Effector CD8-positive, alpha-beta T cell (primary cell): ENCODE measurements around the gene IFFO2.

ENCODE experiments used
- DNase-seq: peaks from one replicate; lab custom pipeline; 2025; lab: John Stamatoyannopoulos, UW

IFFO2 gene

DNA sequence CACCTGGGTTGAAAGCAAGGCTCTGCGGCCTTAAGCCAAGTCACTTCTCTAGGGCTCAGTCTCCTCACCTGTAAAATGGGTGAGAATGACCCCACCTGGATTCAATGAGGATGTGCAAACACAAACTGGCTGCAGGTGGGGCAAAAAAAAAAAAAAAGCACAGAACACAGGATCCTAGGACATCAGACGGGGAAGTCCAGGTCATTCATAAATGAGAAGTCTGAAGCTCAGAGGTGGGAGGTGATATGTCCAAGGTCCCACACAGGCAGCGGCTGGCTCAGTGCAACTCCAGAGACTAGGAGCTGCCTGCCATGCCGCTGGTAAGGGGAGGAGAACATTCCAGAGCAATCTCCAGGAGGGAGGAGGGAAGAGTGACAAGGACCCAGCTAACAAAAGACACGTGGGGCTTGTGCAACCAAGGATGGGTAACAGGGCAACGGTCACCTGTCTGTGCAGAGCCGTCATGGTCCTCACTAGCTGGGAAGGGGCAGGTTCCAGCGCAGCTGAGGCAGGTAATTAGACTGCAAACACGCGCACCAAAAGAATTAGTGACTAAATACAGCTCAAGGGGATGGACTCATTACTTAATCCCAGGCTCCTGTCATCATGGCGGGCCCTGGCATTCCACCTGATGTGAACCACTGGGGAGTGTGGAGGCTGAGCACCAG is 19.5 kb downstream of the IFFO2 start:
- no peak for DNase-seq

- no peak for DNase-seq
Measured at GRCh38 chr1:18936471-18936813, 20.0 kb downstream of the IFFO2 start.

DNA sequence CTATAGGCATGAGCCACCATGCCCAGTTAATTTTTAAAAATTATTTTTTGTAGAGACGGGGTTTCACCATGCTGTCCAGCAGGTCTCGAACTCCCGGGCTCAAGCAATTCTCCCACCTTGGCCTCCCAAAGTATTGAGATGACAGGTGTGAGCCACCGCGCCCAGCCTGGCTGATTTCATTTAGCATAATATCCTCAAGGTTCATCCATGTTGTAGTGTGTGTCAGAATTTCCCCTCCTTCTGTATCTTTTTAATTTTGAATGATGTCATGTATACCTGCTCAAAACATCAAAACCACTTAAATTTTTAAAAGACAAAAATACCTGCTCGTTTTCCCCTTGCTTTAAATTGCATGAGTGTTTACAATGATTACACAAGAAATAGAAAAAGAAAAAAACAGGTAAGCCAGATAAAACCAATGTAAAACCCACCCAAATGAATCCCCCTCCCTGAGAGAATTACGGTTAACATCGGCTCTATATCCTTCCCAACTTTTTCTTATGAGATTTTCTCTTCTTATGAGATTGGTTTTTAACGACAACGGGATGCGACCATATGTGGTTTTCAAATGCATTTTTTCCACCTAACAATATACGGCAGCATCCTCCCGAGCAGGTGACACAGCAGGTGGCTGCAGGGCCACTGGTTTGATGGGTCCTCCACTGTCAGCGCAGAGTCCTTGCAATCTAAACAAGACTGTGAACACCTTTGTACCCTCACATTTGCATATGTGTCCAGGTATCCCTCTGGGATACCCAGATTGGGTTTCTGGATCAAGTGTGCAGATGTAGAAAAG is 22.1 kb downstream of the IFFO2 start:
- no peak for DNase-seq

GRCh38 chr1:18932879-18933278 is 23.6 kb downstream of the IFFO2 start:
- no peak for DNase-seq

GRCh38 chr1:18932387-18932786 is 24.1 kb downstream of the IFFO2 start:
- DNase-seq: no peak

GRCh38 chr1:18931730-18932129 is 24.7 kb downstream of the IFFO2 start:
- DNase-seq: no peak

DNA sequence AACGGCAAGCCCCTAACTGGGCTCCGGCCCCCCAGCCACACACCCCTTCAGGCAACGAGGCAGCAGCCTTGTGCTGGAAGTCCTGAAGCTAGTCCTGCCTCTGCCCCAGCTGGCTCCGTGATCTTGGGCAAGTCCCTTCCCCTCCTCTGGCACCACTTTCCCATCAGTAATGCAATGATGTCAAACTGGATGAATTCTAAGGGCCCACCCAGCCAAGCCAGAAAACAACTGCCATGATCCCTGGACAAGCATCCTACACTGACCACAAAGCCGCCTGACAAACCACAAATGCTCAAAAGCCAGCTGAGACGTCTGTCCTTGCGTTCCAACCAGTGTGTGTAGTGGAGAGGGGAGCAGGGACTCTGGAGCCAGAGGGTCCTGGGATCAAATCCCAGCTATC is 26.8 kb downstream of the IFFO2 start:
- DNase-seq: no peak

GRCh38 chr1:18928985-18929384 is 27.5 kb downstream of the IFFO2 start:
- no peak for DNase-seq

GRCh38 chr1:18928406-18928805 is 28.1 kb downstream of the IFFO2 start:
- no peak for DNase-seq

DNA sequence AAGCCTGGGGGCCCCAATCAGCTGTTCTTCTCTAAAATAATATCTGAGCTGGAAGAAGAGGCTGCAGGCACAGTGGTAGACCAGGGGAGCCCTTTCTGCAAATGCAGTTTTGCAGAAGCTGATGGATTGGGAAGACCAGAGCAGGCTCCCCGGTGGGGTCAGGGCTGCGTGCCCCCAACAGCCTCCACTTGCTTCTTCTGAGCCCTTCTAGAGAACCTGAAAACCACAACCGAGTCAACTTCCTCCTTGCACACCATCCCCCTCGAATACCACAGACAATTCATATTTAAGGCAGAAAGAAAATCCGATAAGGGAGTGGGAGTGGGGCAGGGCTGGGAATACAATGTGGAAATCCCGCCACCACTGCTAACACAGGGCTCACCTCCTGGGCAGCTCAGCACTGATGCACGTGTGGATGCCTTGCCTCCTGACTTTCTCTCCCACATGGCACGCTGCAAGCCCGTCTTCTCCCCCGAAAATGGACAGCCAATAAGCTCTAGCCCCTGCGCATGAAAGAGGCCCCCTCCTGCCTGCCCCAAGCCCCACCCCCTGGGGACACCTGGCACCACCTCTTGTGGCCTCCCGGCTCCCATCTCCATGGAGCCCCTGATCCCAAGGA is 28.7 kb downstream of the IFFO2 start:
- DNase-seq: no peak

- no peak for DNase-seq
Measured at GRCh38 chr1:18927082-18927653, 29.3 kb downstream of the IFFO2 start.

DNA sequence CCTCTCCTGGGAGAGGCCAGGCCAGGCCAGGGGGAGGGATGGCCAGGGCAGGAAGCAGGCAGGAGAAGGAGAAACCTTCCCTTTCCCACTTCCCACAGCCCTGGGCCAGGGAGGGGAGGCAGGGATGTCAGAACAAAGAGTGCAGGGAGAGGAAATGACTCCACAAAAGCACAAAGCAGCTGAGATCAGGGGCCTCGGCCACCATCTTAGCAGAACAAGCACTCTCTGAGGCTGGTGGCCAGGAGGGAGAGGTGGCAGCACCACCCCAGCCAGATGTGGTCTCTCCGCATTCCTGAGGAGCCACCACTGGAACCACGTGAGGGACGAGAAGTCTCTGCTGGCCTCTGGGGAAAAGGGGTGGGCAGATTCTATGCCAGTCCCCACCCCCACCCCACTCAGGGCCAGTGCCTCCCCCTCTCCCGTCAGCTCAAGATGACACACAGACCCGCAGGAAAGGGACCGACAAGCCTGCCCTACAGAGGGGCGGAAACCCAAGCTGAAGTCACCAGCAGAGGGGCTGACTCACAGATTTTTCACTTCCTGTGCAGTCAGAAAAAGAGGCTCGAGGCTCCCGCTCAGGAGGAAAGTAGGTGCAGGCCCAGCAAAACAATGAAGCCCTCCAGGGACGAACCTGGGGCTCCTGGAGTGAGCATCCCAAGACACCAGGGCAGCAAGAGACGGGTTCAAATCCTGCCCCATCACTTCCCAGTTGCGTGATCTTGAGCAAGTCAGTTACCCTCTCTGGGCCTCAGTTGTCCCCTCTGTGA is 30.0 kb downstream of the IFFO2 start:
- peak; percentile 41 for DNase-seq

DNA sequence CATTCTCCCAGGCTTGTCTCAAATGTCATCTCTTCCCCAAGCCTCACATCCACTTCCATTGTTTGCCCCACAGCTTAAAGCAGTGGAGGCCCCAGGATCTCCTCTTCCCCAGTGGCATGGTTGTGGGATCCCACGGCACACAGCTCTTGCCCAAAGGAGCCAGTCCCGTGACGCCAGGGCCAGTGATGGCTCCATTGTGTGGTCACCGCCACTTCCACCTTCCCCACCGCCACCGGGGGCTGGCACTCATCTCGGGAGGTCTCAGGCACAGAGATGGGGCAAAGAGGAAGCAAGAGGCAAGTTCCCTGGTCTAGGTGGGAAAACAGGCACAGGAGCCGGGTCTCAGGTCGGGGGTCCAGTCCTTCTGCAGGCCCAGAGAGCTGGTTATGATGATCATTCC is 31.2 kb downstream of the IFFO2 start:
- no peak for DNase-seq

GRCh38 chr1:18924221-18924691 is 32.2 kb downstream of the IFFO2 start:
- no peak for DNase-seq

GRCh38 chr1:18923756-18924211 is 32.7 kb downstream of the IFFO2 start:
- no peak for DNase-seq

DNA sequence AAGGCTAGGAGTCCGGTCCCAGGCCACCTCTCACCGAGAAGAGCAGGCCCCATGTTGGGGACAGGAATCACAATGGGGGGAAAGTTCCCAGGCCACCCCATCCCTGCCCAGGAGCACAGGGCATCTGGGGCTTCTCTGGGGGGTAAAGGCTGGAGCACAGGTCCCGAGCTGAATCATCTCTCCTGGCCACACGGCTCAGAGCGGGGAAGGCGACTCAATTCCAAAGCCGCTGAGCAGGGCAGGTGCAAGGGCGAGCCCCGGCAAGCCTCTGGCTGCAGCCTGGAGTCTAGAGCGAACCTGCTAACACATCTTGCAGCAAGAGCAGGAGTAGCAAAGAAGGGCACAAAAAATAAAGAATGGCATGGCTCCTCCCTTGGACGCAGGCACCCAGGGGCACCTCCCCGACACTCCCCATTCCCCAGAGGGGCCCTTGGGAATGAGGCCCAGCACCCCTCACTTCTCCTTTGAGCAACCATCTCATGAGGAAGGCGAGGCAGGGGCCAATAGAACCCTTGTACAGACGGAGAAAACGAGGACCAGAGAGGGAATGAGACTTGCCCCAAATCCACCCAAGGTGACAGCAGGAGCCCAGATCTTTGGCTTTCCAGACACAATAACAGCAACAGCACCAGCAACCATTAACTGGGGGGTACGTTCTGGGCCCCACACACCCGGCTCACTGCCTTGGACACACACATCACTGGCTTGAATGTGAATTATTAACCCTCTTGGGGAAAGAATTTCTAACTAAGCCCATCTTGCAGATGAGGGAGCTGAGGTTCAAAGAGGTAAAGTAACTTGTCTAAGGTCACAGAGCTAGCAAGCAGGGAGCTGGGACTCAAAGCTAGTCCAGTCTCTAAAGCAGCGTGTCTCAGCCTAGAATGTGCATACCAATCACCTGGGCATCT is 33.4 kb downstream of the IFFO2 start:
- DNase-seq: no peak

GRCh38 chr1:18922319-18922726 is 34.2 kb downstream of the IFFO2 start:
- DNase-seq: no peak

- DNase-seq: no peak
Measured at GRCh38 chr1:18921516-18922251, 34.8 kb downstream of the IFFO2 start.

DNA sequence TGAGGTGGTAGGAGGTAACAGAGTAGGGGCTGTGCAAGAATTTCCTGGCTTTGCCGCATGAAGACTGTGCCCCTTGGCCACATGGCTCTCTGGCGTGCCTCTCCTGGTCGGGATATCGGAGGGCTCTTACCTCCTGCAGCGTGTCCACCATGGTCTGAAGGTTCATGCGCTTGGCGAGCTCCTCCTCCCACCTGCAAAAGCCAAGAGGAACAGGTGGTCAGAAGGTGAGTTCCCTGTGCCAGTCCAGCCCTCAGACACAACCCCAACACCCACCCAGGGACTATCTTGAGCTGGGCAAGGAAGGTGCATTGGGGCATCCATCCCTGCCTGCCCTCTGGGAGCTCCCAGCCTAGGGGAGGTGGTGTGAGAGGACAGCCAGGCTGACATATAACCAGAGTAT is 35.5 kb downstream of the IFFO2 start:
- no peak for DNase-seq

- no peak for DNase-seq
Measured at GRCh38 chr1:18919956-18920355, 36.5 kb downstream of the IFFO2 start.
